Ectodermal cell (in vitro differentiated cells): ENCODE data around the gene PPRC1.

Experiments used
- H3K27ac ChIP-seq: 2 replicates; pipeline ENCODE4 v1.7.0; 2013; ENCODE audit warnings: mild to moderate bottlenecking, low read depth, low read length; ENCODE audit not compliant: insufficient read depth, poor library complexity, severe bottlenecking
- H3K27me3 ChIP-seq: 2 replicates; pipeline ENCODE4 v1.7.0; 2013; ENCODE audit warnings: mild to moderate bottlenecking, low read length; ENCODE audit not compliant: insufficient read depth, control insufficient read depth, poor library complexity, severe bottlenecking
- H3K36me3 ChIP-seq: one replicate; pipeline ENCODE4 v1.7.0; 2013; ENCODE audit warnings: low read length; ENCODE audit not compliant: control insufficient read depth, insufficient read depth
- H3K4me1 ChIP-seq: one replicate; pipeline ENCODE4 v1.7.0; 2013; ENCODE audit warnings: low read length; ENCODE audit not compliant: control insufficient read depth, insufficient read depth
- H3K4me3 ChIP-seq: 2 replicates; pipeline ENCODE4 v1.7.0; 2013; ENCODE audit warnings: low read depth, low read length, control low read depth; ENCODE audit not compliant: insufficient read depth
- H3K9me3 ChIP-seq: 2 replicates; pipeline ENCODE4 v1.7.0; 2013; ENCODE audit warnings: mild to moderate bottlenecking, low read length, moderate library complexity; ENCODE audit not compliant: control insufficient read depth
- WGBS, 2 experiments: methylation state at CpG; one replicate each; pipeline ENCODE4 v1.1.7; 2013; ENCODE audit warnings: missing lambda C conversion rate in 2 of 2; 5-methylcytosine and 5-hydroxymethylcytosine counted together

The PPRC1 gene

DNA sequence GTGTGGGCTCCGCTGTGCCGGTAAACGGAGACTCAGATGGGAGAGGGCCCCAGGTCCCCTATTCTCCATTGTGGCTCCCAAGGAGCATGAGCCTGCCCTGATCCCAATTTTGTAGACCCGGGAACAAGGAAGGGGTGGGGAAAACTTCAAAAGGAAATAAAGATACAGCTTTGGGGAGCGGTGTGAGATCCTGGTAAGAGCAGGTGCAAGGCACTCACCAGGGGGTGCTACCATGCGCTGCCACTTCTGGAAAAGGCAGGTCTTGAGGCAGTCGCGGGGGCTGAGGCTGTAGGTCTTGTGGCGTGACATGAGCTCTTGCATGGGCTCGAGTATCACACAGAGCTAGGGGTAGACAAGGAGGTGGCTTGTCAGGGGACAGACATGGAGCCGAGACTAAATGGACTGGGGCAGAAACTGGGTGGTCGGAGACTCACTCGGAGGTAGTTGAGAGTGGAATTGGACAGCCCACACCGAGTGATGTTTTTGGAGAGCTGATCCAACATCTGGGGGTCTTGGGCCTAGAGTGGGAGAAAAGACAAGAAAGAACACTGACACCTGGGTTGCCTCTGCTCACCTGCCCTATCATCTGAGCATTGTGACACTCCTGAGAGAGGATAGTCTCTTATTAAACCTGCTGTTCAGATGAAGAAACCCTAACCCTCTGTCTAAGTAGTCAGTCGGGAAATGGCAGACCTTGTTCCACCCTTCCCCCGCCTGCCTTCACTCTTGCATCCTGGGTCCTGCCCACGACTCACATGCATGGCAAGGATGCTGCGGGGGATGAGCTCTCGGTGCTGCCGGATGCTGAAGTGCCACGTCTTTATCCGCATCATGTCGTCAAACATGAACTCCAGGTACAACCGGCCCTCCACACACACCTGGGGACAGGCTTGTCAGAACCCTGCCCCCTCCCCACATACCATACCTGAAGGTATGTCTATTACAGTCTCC is 23.4 kb upstream of the PPRC1 start:
- Histone ChIP-seq H3K27me3 (no peaks in the 10 kb centered on the region), H3K27ac (no peak overlapping the region), H3K36me3 (peaks cover 36% of the 10 kb centered on the region), H3K9me3 (no peaks in the 10 kb centered on the region), H3K4me3 (no peak overlapping the region), H3K4me1 (peaks cover 17% of the 10 kb centered on the region)
- WGBS, 2 experiments: 95% methylated on average over 24 of the region's 24 CpGs

DNA sequence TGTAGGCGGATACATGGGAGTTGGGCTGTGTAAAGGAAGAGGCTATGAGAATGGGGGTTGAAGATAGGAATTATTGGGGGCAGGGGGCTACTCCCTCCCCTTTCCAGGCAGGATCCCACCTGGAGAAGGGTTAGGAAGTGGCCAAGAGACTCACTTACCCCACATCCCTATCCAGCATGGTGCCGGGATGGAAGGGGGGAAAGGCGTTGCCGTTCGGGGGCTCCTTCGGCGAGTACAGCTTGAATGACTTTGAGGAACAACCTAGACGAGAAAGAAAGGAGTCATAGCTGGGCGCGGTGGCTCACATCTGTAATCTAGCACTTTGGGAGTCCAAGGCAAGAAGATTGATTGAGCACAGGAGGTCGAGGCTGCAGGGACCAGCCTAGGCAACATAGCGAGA is 21.6 kb upstream of the PPRC1 start:
- H3K27ac ChIP-seq: no peak overlapping the region
- peaks cover 36% of the 10 kb centered on the region for H3K36me3 ChIP-seq
- H3K27me3 ChIP-seq: no peaks in the 10 kb centered on the region
- H3K4me3 ChIP-seq: no peak overlapping the region
- no peaks in the 10 kb centered on the region for H3K9me3 ChIP-seq
- 94 to 95% methylated on average over 11 to 12 of the region's 12 CpGs for WGBS, 2 experiments
- peaks cover 29% of the 10 kb centered on the region for H3K4me1 ChIP-seq

DNA sequence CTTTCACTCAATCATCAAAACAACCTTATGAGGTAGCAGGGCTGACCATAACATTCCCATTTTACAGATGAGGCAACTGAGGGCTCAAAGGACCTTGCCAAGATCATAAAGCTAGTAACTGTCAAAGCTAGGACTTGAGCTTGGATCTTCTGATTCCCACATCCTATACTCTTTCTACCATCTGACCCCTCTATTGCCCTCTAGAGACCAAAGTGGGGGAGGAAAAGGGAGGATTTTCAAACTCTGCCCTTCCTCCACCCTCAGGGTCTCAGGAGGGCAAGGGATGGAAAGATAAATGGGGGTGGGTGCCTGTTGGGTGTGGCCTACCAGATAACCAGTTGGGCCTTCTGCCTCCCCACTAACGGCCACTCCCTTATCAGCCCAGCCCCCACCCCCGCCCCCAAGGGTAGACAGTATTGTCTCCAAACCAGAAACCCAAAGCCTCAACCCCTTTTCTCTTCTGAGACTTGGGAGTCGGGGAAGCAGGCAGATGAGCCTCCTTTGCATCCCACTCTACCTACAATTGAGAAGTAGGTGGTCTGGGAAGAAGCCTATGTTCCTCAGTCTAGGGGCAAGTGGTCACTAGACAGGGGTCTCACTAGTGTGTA is 20.5 kb upstream of the PPRC1 start:
- Histone ChIP-seq H3K9me3 (no peaks in the 10 kb centered on the region), H3K4me1 (peaks cover 40% of the 10 kb centered on the region), H3K36me3 (peaks cover 36% of the 10 kb centered on the region), H3K27ac (no peak overlapping the region), H3K4me3 (peak overlapping the region; percentile 96), H3K27me3 (no peaks in the 10 kb centered on the region)
- 21 to 24% methylated on average over 3 of the region's 3 CpGs for WGBS, 2 experiments

DNA sequence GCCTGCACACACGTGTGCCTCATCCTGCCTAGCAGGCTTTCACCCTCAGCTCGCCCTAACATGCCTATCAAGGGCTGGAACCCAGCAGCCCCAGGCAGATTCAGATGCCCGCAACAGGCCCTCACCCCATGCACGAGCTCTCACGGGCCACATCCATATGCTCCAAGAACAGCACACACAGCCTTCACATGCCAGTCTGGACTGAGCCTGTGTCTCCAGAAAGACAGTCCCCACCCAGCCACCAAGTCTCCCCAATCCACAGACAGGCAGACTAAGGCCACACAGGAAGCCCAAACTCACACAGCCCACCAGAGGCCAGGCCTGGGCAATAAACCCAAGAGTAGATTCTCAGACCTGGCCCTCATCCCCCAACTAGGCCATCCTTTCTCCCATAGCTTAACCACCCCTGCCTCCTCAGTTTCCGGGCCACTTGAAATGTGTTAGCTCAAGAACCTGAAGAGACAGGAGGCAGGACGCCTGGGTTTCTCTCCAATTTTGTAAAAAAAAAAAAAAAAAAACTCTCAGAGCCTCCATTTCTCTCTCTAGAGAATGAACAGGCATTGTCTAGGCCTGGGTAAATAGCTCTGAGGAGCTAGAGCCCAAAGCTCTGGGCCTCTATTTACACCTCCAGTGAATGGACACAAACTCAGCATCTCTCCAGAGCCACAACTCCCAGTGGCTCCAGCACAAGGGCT is 19.4 kb upstream of the PPRC1 start:
- Histone ChIP-seq H3K36me3 (peaks cover 28% of the 10 kb centered on the region), H3K9me3 (no peaks in the 10 kb centered on the region), H3K4me3 (peak overlapping the region; percentile 96), H3K27ac (peak overlapping the region; percentile 70), H3K27me3 (no peaks in the 10 kb centered on the region), H3K4me1 (peaks cover 50% of the 10 kb centered on the region)
- WGBS, 2 experiments: 57 to 63% methylated on average over 7 of the region's 7 CpGs

DNA sequence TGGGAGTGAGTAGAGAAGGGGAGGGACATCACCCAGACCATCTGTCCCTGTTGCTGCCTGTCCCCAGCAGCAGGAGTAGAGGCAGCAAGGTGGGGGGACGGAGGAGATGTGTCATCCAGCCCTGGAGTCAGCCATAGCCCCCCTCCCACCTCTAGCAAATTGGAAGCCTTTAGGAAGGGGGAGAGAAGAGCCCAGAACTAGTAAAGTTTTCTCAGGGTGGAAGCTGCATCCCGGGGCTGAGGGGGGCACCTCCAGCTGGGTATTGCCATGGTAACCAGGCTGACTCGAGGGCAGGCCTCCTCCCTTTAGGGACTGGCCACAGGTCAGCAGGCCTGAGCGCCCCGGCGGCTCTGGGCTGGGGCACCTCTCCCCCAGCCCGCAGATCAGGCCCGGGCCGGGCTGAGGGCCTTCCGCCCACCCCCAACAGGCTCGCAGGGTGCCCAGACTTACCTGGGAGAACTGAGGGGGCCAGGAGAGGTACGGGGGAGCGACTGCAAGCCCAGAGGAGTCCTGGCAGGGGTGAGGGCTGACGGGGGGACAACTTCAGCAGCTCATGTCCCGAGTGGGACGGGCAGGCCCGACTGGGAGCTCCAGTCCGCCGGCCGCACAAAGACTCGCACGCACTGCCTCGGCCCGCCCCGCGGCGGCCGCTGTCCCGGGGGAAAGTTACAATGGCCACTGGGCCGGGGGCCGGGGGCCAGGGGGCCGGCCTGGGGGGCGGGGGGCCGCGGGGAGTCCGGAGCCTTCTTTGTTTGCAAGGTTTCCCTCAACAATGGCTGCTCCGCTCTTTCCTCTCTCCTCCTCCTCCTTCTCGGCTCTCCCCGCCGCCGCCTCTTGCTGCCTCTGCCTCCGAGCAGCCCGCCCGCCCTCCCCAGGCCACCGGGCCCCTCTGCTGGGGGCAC is 18.6 kb upstream of the PPRC1 start:
- WGBS, 2 experiments: 0 to 1% methylated on average over 43 of the region's 45 CpGs
- H3K27ac ChIP-seq: peak overlapping the region; percentile 70
- H3K27me3 ChIP-seq: no peaks in the 10 kb centered on the region
- no peaks in the 10 kb centered on the region for H3K9me3 ChIP-seq
- H3K4me1 ChIP-seq: peaks cover 58% of the 10 kb centered on the region
- peak overlapping the region; percentile 96 for H3K4me3 ChIP-seq
- H3K36me3 ChIP-seq: peaks cover 21% of the 10 kb centered on the region

DNA sequence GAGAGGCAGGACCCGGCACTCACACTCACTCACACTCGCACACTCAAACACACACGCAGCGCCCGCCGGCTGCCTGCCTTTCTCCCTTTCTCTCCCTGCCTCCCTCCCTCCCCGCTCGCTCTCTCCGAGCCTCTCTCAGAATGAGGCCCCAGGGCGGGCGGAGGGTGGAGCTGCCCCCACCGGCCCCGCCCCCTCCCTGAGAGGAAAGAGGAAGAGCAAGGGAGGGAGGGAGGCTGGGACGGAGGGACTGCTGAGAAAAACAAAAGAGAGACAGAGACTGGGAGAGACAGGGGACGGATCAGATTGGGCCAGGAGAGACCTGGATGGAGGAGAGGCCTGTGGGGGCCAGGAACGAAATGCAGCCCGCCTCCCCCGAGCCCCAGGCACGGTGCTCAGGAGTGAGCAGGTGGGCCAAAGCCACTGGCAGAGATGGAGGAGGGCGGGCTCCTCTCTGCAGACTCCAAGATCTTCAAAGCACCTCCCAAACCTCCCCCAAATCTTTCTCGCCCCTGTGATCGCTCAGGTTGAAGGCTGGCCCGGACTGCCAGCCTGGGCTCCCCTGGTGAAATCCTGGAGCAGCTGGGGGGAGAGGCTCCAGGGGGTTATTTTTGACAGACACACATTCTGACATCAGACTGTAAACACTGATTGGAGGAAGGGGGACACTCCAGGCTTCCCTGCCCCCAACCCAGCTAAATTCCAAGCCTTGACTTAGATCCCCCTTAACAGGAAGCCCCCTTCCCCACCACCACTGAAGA is 17.8 kb upstream of the PPRC1 start:
- peaks cover 59% of the 10 kb centered on the region for H3K4me1 ChIP-seq
- no peaks in the 10 kb centered on the region for H3K27me3 ChIP-seq
- H3K4me3 ChIP-seq: peak overlapping the region; percentile 96
- 0 to 1% methylated on average over 21 to 23 of the region's 23 CpGs for WGBS, 2 experiments
- H3K36me3 ChIP-seq: peaks cover 13% of the 10 kb centered on the region
- H3K9me3 ChIP-seq: no peaks in the 10 kb centered on the region
- H3K27ac ChIP-seq: peak overlapping the region; percentile 70

DNA sequence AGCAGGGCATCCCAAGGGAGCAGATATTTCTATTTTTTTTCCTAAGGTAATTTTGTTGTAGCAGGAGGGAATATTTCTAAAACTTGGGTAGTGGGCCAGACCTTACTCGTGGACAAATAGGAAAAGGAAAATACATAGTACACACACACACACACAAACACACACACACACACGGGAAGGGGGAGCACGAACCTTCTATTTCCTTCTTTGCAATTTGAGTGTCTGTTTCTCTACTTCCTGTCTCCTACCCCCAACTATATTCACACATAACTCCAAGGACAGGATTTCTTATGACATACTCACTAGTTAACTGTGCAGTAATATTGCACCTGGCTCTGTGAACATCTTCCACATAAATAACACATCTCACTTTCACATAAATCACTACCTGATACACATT is 17.1 kb upstream of the PPRC1 start:
- Histone ChIP-seq H3K27me3 (no peaks in the 10 kb centered on the region), H3K36me3 (peaks cover 6% of the 10 kb centered on the region), H3K27ac (no peak overlapping the region), H3K4me3 (peak overlapping the region; percentile 96), H3K9me3 (no peaks in the 10 kb centered on the region), H3K4me1 (peaks cover 59% of the 10 kb centered on the region)
- 51 to 63% methylated on average over 3 of the region's 3 CpGs for WGBS, 2 experiments

DNA sequence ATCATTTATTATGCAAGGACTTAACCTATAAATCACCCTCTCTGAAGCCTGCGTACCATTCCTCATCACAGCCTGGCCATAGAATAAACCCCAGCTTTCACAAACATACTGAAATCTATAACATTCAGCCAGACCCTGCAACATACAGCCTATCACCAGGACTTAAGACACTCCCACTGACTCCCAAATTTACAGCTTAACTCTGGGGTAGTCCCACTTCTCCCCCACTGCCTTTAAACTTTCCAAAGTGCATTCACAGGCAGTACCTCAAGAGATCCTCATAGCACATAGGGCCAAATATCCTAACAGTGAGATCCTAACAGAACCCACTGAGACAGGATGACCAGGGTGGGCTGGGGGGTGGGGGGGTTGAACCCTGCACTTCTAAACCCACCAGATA is 16.2 kb upstream of the PPRC1 start:
- WGBS, 2 experiments: 90 to 100% methylated on average over 1 of the region's 1 CpG
- H3K36me3 ChIP-seq: no peaks in the 10 kb centered on the region
- no peaks in the 10 kb centered on the region for H3K9me3 ChIP-seq
- H3K27me3 ChIP-seq: no peaks in the 10 kb centered on the region
- peak overlapping the region; percentile 11 for H3K4me3 ChIP-seq
- no peak overlapping the region for H3K27ac ChIP-seq
- peaks cover 65% of the 10 kb centered on the region for H3K4me1 ChIP-seq
